HepG2 (cell line): ENCODE measurements around the gene VEGFA. TPM values are rescaled to one million over a fixed set of nuclear protein-coding genes. Genes with fewer than 3 reads are reported as not detected.

Experiments
- ATF2 ChIP-seq: sonication (generic); formaldehyde crosslinking; IDR thresholded peaks from 2 replicates; pipeline ENCODE4 v1.4.0; 2020; ENCODE audit warnings: missing genetic modification reagents
- CERS6 ChIP-seq: sonication (generic); formaldehyde crosslinking; IDR thresholded peaks from 2 replicates; pipeline ENCODE4 v1.5.0; 2020; ENCODE audit warnings: missing genetic modification reagents
- CSRNP2 ChIP-seq: sonication (generic); formaldehyde crosslinking; conservative IDR thresholded peaks from 2 replicates; pipeline ENCODE4 v1.8.0; 2022; ENCODE audit warnings: low read depth, missing genetic modification reagents
- ETS1 ChIP-seq: sonication (generic); formaldehyde crosslinking; IDR thresholded peaks from 2 replicates; pipeline ENCODE4 v1.4.0; 2020; ENCODE audit warnings: missing genetic modification reagents
- GMEB1 ChIP-seq: sonication (generic); formaldehyde crosslinking; IDR thresholded peaks from 2 replicates; pipeline ENCODE4 v1.5.1; 2020; ENCODE audit warnings: missing genetic modification reagents, mild to moderate bottlenecking, borderline replicate concordance
- HES4 ChIP-seq: sonication (generic); formaldehyde crosslinking; IDR thresholded peaks from 2 replicates; pipeline ENCODE4 v1.9.0; 2021; ENCODE audit warnings: mild to moderate bottlenecking, missing genetic modification reagents, borderline replicate concordance
- KDM5B ChIP-seq: sonication (generic); formaldehyde crosslinking; IDR thresholded peaks from 2 replicates; pipeline ENCODE4 v1.4.0; 2020; ENCODE audit warnings: missing genetic modification reagents, mild to moderate bottlenecking, borderline replicate concordance
- PHF8 ChIP-seq: sonication (generic); formaldehyde crosslinking; IDR thresholded peaks from 2 replicates; pipeline ENCODE4 v1.5.0; 2020; ENCODE audit warnings: missing genetic modification reagents
- SP140L ChIP-seq: sonication (generic); formaldehyde crosslinking; IDR thresholded peaks from 2 replicates; pipeline ENCODE4 v1.4.0; 2020; ENCODE audit warnings: missing genetic modification reagents, borderline replicate concordance
- STAT5B ChIP-seq: sonication (generic); formaldehyde crosslinking; IDR thresholded peaks from 2 replicates; pipeline ENCODE4 v1.4.0; 2020; ENCODE audit warnings: missing genetic modification reagents
- WIZ ChIP-seq: sonication (generic); formaldehyde crosslinking; IDR thresholded peaks from 2 replicates; pipeline ENCODE4 v1.5.1; 2020; ENCODE audit warnings: mild to moderate bottlenecking, missing genetic modification reagents
- ZFP62 ChIP-seq: sonication (generic); formaldehyde crosslinking; IDR thresholded peaks from 2 replicates; pipeline ENCODE4 v1.4.0; 2020; ENCODE audit warnings: missing genetic modification reagents
- ZKSCAN5 ChIP-seq: sonication (generic); formaldehyde crosslinking; IDR thresholded peaks from 2 replicates; pipeline ENCODE4 v1.5.1; 2020; ENCODE audit warnings: mild to moderate bottlenecking, missing genetic modification reagents
- ZMYM3 ChIP-seq: sonication (generic); formaldehyde crosslinking; IDR thresholded peaks from 2 replicates; pipeline ENCODE4 v1.5.1; 2020; ENCODE audit warnings: mild to moderate bottlenecking, missing genetic modification reagents
- ZNF326 ChIP-seq: sonication (generic); formaldehyde crosslinking; IDR thresholded peaks from 2 replicates; pipeline ENCODE4 v1.4.0; 2020; ENCODE audit warnings: missing genetic modification reagents, borderline replicate concordance
- ZNF331 ChIP-seq: sonication (generic); formaldehyde crosslinking; IDR thresholded peaks from 2 replicates; pipeline ENCODE4 v1.4.0; 2020; ENCODE audit warnings: missing genetic modification reagents
- ZNF687 ChIP-seq: sonication (generic); formaldehyde crosslinking; IDR thresholded peaks from 2 replicates; pipeline ENCODE4 v1.5.1; 2020; ENCODE audit warnings: mild to moderate bottlenecking, missing genetic modification reagents, moderate library complexity
- ZNF747 ChIP-seq: sonication (generic); formaldehyde crosslinking; IDR thresholded peaks from 2 replicates; pipeline ENCODE4 v1.8.1; 2023; ENCODE audit warnings: missing genetic modification reagents, mild to moderate bottlenecking, borderline replicate concordance
- polyA plus RNA-seq, 8 experiments: library from polyadenylated mRNA; depleted of rRNA in 3 of 8; stranded (reverse) in 7 of 8; unstranded in 1 of 8; fragments of >200 nt; fragmentation: Illumina TruSeq in 4 of 8; extraction: Trizol in 4 of 8; gene quantifications; 2 replicates each; pipeline versions ENCODE4 v1.2.1 to v1.2.3, GENCODE V29; 2011 to 2016; ENCODE audit warnings: low read depth in 4 of 8, missing spikeins in 1 of 8, mixed read lengths in 1 of 8; ENCODE audit not compliant: insufficient read depth in 1 of 8
- total RNA-seq, 5 experiments: library from RNA; depleted of rRNA; stranded (reverse); fragments of >200 nt; fragmentation: Illumina TruSeq; extraction: Trizol; gene quantifications; 2 replicates each; pipeline ENCODE4 v1.2.3, GENCODE V29; 2016; ENCODE audit warnings: low read depth in 1 of 5

VEGFA gene
- total and polyA plus RNA-seq, 2 of the 13 experiments (the other 11 are each of a cell fraction or from before 2014, with no cell fraction given) = 68.1 to 629 TPM

- TF ChIP-seq ZNF687 = peak; percentile 92
- peak; percentile 73; the same call in 1 of the 2 replicates for TF ChIP-seq SP140L (CRISPR knock-in tag)
- TF ChIP-seq GMEB1 (CRISPR knock-in tag) = 0 out of 2 replicates have a peak, but pooled peaks have one; percentile 42
- no peak for TF ChIP-seq ZFP62 (CRISPR knock-in tag)
- no peak for TF ChIP-seq ZKSCAN5 (CRISPR knock-in tag)
- TF ChIP-seq PHF8 (CRISPR knock-in tag) = peak; percentile 44
- TF ChIP-seq STAT5B (CRISPR knock-in tag) = no peak
- TF ChIP-seq KDM5B (CRISPR knock-in tag) = peak; percentile 81; the same call in 1 of the 2 replicates
- no peak for TF ChIP-seq ZNF747
- TF ChIP-seq ZNF331 (CRISPR knock-in tag) = peak; percentile 89
- TF ChIP-seq ATF2 = peak; percentile 77
- no peak for TF ChIP-seq ZNF326
- peak; percentile 32; the same call in 1 of the 2 replicates for TF ChIP-seq ZMYM3 (CRISPR knock-in tag)
- no peak for TF ChIP-seq WIZ (CRISPR knock-in tag)
- TF ChIP-seq HES4 (CRISPR knock-in tag) = no peak
- TF ChIP-seq CSRNP2 (CRISPR knock-in tag) = no peak
- no peak for TF ChIP-seq CERS6 (CRISPR knock-in tag)
- no peak for TF ChIP-seq ETS1
These were observed 44.9 kb upstream of the VEGFA start (continued) for GRCh38 chr6:43724914-43725642.
